NCI-H2196 treated with DMSO at 0.1 percent for 48 hours (cell line): Measurements from ENCODE around the gene PNKD.
"Not testable (repeated sequence)": the region's sequence is repeated elsewhere in the genome, so short reads cannot be mapped to it uniquely, and the experiment has no call there.

Experiments
- DNase-seq: peaks from one replicate; lab custom pipeline; 2025; ENCODE audit not compliant: unreplicated experiment; lab: John Stamatoyannopoulos, UW

The PNKD gene

DNA sequence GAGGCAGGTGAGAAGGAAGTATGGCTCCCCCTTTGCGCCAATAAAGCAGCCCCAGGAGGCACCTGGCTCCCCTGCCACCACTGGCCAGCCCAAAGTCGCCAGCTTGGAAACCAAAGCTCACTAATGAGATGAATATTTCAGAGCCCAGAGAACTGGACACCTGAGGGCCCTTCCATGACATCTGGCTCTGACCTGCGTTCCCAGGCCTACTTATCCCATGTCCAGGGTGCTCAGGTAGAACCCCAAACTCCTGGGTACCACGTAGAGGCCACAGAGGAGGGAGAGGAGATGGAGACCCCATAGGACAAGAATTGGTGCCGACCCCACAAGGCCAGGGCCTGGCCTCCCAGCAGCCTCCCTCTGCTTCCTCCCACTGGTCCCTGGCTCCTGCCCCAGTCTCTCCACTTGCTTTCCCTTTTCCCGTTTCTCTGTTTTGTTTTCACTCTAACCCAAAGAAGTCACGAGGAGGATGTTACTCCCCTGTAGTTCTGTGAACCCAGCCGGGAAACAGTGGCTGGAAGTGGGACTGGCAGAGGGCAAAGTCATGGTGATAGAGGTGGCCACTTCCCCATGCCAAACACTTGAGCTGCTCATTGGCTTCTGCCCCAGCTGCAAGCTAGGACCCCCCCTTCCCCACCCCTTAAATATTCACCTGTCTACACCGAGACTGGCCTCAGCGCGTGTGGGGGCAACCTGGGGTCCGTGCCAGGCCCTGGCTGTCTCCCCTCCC, 21.2 kb downstream of the PNKD start:
- DNase-seq, result no peak

DNA sequence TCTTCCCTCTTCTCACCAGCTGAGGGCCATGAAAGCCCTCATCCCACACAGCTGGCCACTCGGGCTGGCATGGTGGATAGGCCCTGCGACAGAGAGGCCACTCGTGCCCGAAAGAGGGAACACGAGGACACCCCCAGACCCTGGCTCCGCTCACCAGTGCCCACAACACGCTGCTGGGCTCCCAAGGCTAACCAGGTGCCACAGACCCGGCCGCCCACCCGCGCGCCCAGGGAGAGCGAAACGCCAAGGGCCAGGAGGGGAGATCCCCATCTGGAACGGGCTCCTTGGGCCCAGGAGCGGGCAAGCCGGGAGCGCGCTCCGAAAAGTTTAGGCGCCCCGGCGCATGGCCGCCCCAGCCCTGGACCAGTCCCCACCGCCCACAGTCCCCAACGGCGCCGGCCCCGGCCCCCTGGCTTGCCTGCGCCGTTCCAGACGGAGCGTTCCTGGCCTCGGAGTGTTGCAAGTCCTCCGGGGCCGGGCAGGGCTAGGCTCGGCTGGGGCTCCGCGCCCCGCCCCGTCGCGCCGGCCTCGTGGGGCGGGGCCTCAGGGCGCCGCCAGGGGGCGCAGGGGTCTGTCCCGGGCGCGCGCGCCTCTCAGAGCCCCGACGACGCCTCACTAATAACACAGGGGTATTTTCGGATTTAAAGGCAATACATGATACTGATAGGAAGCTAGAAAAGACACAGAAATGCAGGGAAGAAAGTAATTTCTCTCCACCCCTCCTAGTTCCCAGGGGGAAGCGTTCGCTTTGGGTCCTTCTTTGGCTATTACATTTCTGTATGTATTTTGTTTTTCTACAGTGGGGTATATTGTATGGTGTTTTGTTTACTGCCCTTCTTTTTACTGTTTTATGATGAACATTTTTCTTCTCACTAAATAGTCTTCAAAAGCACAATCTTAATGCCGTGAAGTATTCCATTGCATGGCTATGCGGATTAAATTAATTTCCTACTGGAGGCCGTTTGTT, 22.0 kb downstream of the PNKD start, which contains the start of gene TMBIM1:
Gene TMBIM1, minus strand, starts transcription at position 456 of the 967 bp plus-strand sequence. CDS start 10,362 bp downstream, outside the sequence.
- DNase-seq, result no peak

DNA sequence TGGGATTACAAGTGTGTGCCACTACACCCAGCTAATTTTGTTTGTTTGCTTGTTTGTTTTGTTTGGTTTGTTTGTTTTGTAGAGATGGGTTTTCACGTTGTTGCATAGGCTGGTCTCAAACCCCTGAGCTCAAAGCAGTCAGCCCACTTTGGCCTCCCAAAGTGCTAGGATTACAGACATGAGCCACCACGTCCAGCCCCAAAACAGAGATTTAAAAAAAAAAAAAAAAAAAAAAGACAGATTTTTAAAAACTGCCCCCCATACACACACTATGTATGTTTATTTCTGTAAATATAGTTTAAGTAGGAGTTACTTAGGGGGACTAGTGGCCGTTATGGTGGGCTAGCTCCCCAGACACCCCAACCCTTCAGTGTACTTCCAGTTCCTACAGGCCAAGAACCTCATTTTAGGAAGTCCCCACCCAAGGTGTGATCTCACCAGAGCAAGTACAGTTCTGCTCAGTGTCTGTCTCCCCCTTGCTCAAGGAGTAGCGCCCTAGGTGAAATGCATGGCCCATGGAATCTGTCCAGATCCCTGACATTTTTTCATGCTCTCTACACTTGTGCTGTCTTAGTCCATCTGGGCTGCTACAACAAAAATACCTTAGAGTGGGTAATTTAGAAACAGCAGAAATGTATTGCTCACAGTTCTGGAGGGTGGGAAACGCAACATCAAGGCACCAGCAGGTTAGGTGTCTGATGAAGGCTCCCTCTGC, 23.6 kb downstream of the PNKD start:
- DNase-seq, result no peak

DNA sequence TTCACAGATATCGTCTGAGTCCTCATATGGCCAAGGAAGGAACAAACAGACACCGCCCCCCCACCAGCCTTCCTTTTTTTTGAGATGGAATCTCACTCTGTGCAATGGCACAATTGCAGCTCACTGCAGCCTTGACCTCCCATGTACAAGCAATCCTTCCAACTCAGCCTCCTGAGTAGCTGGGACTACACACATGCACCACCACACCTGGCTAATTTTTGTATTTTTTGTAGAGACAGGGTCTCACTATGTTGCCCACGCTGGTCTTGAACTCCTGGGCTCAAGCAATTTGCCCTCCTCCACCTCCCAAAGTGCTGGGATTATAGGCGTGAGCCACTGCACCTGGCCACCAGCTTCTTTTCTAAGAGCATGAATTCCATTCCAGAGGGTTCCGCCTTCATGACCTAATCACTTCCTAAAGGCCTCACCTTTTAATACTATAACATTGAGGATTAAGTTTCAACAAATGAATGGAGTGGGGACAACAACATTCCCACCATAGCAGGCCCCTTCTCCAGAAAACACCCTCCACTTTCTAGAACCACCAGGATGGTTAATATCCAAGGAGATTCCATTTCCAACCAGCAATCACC, 24.2 kb downstream of the PNKD start:
- DNase-seq, result no peak

DNA sequence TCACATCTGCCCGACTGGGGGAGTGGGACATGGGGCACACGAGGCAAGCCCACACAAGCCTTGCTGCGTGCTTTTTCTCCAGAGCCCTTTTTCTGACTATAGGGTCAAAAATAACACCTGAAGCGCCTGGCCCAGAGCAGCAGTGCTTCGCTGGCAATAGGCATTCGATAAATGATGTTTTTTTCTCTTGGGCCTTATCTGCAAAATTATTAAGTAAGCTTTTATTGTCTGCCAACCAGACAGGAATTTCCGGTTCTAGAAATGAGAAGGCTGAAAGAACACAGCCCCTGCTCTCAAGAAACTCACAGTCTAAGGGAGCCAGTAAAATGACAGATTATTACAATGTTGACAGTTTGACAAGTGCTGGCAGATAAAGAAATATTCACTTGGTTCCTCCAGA, 24.7 kb downstream of the PNKD start:
- DNase-seq, result no peak

DNA sequence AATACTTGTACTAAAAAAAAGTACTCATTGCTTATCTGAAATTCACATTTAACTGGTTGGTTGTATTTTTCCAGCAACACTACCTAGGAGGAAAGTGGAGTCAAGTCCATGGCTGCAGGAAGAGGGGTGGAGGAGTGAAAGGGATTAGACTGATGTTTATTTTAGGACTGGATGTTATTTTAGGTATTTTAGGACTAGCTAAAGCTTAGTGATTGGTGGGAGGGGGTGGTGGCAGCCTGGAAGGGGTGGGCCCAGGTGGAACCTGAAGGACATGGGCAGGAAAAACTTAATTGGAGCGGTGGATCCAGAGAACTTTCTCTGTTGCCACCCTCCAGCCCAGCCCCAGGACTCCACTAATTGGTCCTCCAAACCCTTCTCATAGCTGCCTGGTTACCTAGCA, 25.9 kb downstream of the PNKD start:
- no peak for DNase-seq

DNA sequence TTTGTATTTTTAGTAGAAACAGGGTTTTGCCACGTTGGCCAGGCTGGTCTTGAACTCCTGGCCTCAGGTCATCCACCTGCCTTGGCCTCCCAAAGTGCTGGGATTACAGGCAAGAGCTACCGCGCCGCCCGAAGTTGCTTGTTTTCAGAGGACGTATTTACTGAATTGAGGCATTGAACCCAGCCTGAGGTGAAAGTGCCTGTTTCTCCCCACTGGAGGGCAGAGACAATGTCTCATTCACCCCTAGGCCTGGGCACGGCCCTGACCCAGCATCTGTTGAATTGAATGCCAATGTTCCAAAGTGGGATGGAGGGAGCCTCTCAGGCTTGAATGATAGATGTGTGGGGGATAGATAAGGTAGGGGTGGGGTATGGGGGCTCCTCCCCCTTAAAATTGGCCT, 26.5 kb downstream of the PNKD start:
- no peak for DNase-seq

DNA sequence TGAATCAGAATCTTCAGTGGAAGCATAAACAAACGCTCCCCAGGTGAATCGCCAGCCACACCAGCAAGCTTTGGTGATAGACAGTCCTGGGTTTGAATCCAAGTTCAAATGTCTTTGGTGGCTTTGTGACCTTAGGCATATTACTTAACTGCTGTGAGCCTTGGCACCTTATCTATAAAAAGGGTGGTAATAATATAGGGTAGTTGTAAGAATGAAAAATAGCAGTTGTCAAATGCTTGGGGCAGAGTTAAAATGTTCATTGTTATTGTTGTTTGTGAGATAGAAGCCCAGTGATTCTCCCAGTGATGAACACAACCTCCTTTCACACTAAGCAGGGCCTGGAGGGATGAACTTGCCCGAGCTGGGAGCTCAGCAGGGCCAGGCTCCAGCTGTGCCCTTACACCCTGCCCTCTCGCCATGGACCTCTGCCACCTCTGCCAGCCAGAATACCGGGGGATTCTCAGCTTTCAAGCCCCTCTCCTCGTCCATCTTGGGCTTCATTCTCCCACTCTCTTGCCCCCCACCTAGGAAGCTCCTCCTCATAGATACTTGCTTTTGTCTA, 28.1 kb downstream of the PNKD start:
- no peak for DNase-seq

DNA sequence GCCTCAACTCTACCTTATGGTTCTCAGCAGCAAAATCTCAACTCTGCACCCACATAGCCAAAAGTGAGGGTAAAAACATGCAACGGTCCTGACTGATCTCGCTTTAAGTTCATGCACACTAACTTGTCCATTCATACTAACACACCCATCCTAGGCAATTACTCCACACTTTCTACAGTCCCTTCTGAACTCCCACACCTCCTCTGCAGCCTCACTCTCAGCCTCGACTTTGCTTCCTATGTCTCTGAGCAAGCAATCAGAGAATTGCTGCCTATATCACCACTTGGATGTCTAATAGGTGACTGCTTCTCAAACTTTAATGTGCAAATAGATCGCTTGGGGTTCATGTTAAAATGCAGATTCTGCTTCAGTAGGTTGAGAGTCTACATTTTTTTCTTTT, 29.8 kb downstream of the PNKD start:
- DNase-seq, result no peak

DNA sequence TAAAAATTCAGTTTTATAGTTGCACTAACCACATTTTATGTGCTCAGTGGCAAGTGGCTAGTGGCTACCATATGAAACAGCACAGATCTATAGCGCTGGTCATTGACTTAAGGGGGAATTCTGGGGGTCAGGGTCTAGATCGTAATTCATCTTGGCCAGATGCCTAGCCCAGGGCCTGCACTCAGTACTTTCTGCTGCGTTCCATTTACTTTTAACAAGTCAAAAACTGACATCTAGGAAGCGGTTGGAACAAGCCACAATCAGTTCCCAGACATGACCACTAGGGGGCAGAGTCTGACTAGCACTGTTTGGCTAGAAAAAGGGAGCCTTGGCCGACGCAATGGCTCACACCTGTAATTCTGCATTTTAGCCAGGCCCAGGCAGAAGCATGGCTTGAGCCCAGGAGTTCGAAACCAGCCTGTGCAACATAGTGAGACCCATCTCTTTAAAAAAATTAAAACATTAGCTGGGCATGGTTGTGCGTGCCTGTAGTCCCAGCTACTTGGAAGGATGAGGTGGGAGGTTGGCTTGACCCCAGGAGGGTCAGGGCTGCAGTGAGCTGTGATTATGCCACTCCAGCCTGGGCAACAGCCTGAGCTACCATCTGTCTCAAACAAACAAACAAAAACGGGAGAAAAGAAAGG, 31.0 kb downstream of the PNKD start:
- peak; percentile 78 for DNase-seq

DNA sequence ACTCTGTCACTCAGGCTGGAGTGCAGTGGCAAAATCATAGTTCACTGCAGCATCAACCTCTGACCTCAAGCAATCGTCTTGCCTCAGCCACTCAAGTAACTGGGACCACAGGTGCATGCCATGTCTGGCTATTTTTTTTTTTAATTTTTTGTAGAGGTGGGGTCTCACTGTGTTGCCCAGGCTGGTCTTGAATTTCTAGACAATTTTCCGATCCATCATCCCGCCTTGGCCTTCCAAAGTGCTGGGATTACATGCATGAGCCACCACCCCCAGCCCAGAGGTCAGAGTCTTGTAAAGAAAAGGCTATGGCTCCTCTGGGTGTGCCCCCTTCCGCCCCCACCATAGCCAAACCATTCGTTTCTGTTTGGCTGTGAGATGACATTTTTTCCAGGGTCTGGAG, 35.1 kb downstream of the PNKD start:
- no peak for DNase-seq

DNA sequence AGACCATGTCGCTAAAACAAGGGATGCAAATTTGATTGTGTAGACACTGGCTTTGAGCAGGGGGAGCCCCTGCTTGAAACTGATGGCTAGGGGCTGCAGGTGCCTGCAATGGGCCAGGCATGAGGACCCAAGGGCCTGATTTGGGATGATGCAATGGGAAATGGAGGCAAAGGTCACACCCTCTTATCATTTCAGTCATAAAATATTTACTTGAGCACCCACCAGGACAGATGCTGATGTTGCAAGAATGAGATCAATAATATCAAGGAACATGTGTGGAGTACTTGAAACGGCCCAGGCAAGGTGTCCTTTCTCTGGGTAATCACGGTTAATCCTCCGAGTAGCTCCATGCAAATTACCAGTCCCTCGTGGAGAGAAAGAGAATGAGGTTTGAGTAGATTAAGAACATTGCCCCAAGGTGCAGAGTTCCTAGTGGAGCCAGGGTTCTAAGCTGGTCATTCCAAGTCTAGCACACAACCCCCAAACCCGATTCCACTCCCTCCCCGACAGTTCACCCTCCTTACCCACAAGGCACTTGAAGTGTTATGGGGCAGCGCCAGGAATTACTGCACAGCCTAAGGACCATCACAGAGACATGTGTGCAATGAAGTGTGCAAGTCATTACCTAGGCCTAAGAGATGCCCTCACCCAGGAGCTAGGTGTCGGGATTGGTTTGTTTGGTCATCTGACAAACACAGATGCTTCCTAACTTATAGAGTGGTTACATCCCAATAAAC, 36.0 kb downstream of the PNKD start:
- DNase-seq, result no peak

DNA sequence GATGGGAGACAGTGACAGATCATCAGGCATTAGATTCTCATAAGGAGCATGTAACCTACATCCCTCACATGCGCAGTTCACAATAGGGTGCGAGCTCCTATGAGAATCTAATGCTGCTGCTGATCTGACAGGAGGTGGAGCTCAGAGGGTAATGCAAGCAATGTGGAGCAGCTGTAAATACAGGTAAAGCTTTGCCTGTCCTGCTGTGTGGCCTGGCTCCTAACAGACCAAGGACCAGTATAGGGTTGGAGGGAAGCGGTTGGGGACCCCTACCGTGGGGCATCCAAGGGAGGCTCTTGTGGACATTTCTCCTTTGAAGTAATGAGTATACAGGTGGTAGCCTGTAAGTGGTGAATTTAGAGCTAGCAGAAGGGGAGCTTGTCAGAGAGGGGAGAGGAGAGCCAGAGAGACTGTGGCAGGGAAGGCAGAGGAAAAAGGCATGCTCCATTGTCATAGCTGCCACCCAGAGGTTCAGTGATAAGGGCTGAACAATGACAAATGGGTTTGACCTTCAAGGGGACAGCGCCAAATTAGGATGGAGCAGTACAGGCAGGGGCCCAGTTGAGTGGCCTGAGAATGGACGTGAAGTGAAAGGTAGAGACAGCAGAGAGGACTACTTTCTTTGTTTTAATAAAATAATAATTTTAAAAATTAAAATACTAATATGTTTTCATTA, 37.2 kb downstream of the PNKD start:
- DNase-seq, result no peak

DNA sequence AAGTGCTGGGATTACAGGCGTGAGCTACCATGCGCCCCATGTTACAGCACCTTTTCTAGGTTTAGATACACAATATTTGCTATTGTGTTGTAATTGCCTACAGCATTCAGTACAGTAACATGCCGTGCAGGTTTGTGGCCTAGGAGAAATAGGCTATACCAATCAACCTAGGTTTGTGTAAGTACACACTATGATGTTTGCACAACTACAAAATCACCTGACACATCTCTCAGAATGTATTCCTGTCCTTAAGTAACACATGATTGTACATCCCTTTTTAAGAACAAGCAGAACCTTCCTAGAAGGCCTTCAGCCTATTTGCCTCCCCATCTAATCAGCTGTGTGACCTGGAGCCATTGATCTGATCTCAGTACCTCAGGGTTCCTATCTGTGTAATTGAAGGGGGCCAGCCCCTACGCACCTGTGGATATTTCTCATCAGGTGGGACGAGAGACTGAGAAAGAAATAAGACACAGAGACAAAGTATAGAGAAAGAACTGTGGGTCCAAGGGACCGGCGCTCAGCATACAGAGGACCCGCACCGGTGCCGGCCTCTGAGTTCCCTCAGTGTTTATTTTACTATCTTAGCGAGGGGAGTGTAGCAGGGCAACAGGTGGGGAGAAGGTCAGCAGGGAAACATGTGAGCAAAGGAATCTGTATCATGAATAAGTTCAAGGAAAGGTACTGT, 40.7 kb downstream of the PNKD start:
- no peak for DNase-seq

DNA sequence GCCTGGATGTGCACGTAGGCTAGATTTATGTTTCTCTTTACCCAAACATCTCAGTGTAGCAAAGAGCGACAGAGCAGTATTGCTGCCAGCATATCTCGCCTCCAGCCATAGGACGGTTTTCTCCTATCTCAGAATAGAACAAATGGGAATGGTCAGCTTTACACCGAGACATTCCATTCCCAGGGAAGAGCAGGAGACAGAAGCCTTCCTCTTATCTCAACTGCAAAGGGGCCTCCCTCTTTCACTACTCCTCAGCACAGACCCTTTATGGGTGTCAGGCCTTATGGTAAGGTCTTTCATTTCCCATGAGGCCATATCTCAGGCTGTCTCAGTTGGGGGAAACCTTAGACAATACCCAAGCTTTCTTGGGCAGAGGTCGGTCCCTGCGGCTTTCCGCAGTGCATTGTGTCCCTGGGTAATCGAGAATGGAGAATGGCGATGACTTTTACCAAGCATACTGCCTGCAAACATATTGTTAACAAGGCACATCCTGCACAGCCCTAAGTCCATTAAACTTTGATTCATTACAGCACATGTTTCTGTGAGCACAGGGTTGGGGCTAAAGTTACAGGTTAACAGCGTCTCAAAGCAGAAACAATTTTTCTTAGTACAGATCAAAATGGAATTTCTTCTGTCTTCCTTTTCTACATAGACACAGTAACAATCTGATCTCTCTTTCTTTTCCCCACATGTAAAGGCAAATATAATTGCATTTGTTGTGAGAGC, 41.4 kb downstream of the PNKD start:
- DNase-seq, result not testable (repeated sequence)

DNA sequence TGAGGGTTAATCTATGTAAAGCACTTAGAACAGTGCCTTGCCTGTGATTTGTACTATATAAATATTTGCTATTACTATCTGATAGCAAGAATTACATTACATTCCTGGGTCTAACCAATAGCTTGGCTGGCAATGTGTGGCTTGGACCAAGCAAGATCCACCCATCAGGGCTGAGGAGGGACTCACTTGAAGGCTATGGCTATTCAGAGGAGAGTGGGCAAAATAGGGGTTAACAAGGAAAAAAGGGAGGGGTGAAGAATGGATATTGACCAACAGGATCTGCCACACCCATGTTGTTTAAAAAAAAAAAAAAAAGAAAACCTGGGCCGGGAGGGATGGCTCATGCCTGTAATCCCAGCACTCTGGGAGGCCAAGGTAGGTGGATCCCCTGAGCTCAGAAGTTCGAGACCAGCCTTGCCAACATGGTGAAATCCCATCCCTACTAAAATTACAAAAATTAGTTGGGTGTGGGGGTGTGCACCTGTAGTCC, 42.0 kb downstream of the PNKD start:
- no peak for DNase-seq

DNA sequence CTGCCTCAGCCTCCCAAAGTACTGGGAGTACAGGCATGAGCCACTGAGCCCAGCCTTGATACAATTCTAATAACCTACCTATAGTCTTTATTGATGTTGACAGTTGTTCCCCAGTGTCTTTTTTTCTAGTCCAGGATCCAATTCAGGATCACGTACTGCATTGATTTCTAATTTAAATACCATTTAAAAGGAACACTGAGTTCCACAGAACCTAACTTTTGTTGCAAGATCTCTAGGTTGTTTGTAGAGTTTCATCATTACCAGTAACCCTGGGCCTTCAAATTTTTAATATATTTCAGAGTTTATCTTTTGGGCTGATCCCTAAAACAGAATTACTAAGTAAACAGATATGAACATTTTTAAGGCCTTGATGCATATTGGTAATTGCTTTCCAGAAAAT, 43.0 kb downstream of the PNKD start:
- DNase-seq, result no peak

DNA sequence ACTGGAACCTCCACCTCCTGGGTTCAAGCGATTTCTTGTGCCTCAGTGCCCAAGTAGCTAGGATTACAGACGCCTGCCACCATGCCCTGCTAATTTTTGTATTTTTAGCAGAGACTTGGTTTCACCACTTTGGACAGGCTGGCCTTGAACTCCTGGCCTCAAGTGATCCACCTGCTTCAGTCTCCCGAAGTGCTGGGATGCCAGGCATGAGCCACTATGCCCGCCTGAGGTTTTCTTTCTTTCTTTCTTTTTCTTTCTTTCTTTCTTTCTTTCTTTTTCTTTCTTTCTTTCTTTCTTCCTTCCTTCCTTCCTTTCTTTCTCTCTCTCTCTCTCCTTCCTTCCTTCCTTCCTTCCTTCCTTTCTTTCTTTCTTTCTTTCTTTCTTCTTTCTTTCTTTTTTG, 44.4 kb downstream of the PNKD start:
- not testable (repeated sequence) for DNase-seq
